DOHH2 (cell line): Measurements from ENCODE around the gene ORAI3.

Source experiments
- H3F3A ChIP-seq: fragments of 200-600 bp; sonication (generic), shearing (Covaris generic); 2 replicates; pipeline ENCODE4 v1.6.0; 2016; ENCODE audit warnings: antibody characterized with exemption, mild to moderate bottlenecking; ENCODE audit not compliant: control insufficient read depth, insufficient read depth
- H3K27ac ChIP-seq: fragments of 200-600 bp; sonication (generic); 2 replicates; pipeline ENCODE4 v1.5.1; 2014; ENCODE audit warnings: low read depth, mild to moderate bottlenecking, low read length, moderate library complexity
- H3K27me3 ChIP-seq: fragments of 200-600 bp; sonication (generic); 2 replicates; pipeline ENCODE4 v1.6.1; 2014; ENCODE audit warnings: mild to moderate bottlenecking, low read length, mixed read lengths; ENCODE audit not compliant: control insufficient read depth
- H3K36me3 ChIP-seq: fragments of 200-600 bp; sonication (generic); 2 replicates; pipeline ENCODE4 v1.6.1; 2014; ENCODE audit warnings: mild to moderate bottlenecking, low read length, moderate library complexity, mixed read lengths; ENCODE audit not compliant: control insufficient read depth
- H3K4me1 ChIP-seq: fragments of 200-600 bp; sonication (generic); 2 replicates; pipeline ENCODE4 v1.6.1; 2014; ENCODE audit warnings: mild to moderate bottlenecking, low read length, mixed read lengths; ENCODE audit not compliant: control insufficient read depth
- H3K4me2 ChIP-seq: fragments of 200-600 bp; sonication (generic); 2 replicates; pipeline ENCODE4 v1.6.0; 2014; ENCODE audit warnings: mild to moderate bottlenecking, low read length, moderate library complexity
- H3K4me3 ChIP-seq: fragments of 200-600 bp; sonication (generic); 2 replicates; pipeline ENCODE4 v1.5.1; 2014; ENCODE audit warnings: mild to moderate bottlenecking, low read length, mixed read lengths
- H3K79me2 ChIP-seq: fragments of 200-600 bp; sonication (generic); 2 replicates; pipeline ENCODE4 v1.6.1; 2014; ENCODE audit warnings: mild to moderate bottlenecking, low read length, mixed read lengths; ENCODE audit not compliant: control insufficient read depth
- H3K9me2 ChIP-seq: fragments of 200-600 bp; sonication (generic); replicated peaks from 2 replicates; pipeline ENCODE4 v1.6.1; 2014; ENCODE audit warnings: mild to moderate bottlenecking, low read length, mixed read lengths; ENCODE audit not compliant: control insufficient read depth
- H3K9me3 ChIP-seq: fragments of 200-600 bp; sonication (generic); 2 replicates; pipeline ENCODE4 v1.6.1; 2014; ENCODE audit warnings: antibody characterized with exemption, low read length, mixed read lengths; ENCODE audit not compliant: control insufficient read depth, insufficient read depth
- H4K20me1 ChIP-seq: fragments of 200-600 bp; sonication (generic); 2 replicates; pipeline ENCODE4 v1.6.0; 2014; ENCODE audit warnings: low read depth, mild to moderate bottlenecking, antibody characterized with exemption, low read length, moderate library complexity; ENCODE audit not compliant: control insufficient read depth, insufficient read depth
- EZH2phosphoT487 ChIP-seq: fragments of 200-600 bp; sonication (generic); IDR thresholded peaks from 2 replicates; pipeline ENCODE4 v1.6.1; 2017; ENCODE audit warnings: borderline replicate concordance, mild to moderate bottlenecking, antibody characterized with exemption, low read length, moderate library complexity, mixed read lengths
- TF ChIP-seq, protein P1 (sequence below): fragments of 200-600 bp; sonication (generic); IDR thresholded peaks from one replicate; pipeline ENCODE4 v1.5.1; 2014; ENCODE audit warnings: antibody characterized with exemption, mild to moderate bottlenecking, low read depth, low read length; ENCODE audit not compliant: poor library complexity, severe bottlenecking

ORAI3 gene

DNA sequence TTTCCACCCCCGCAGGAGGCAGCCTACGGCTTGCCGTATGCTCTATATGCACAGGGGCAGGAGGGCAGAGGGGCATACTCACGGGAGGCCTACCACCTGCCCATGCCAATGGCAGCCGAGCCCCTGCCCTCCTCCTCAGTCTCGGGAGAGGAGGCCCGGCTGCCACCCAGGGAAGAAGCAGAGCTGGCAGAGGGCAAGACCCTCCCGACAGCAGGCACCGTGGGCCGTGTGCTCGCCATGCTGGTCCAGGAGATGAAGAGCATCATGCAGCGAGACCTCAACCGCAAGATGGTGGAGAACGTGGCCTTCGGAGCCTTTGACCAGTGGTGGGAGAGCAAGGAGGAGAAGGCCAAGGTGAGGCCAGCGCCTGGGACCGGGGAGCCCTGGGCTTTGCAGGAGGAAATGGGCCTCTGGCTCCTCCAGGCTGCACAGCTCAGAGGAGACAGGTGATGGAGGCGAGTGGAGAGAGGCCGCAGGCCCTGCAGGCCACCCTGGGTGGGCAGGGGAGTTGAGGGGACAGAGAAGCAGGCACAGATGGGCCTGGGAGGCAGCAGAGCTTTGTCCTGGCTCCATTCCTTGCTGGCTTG lies 17.3 kb downstream of the ORAI3 start:
- Histone ChIP-seq H3K79me2 (peaks cover 7% of the 10 kb centered on the region), H3K27ac (no peak overlapping the region), H3K4me1 (no peaks in the 10 kb centered on the region), H3K27me3 (no peaks in the 10 kb centered on the region), H3K9me2 (no peaks in the 10 kb centered on the region), H3K9me3 (no peaks in the 10 kb centered on the region), H3F3A (no peaks in the 10 kb centered on the region), H3K4me2 (no peak overlapping the region), H3K4me3 (no peak overlapping the region), H3K36me3 (peaks cover 79% of the 10 kb centered on the region), H4K20me1 (no peaks in the 10 kb centered on the region)
- TF ChIP-seq EZH2phosphoT487, result no peak
- TF ChIP-seq, protein P1, sequence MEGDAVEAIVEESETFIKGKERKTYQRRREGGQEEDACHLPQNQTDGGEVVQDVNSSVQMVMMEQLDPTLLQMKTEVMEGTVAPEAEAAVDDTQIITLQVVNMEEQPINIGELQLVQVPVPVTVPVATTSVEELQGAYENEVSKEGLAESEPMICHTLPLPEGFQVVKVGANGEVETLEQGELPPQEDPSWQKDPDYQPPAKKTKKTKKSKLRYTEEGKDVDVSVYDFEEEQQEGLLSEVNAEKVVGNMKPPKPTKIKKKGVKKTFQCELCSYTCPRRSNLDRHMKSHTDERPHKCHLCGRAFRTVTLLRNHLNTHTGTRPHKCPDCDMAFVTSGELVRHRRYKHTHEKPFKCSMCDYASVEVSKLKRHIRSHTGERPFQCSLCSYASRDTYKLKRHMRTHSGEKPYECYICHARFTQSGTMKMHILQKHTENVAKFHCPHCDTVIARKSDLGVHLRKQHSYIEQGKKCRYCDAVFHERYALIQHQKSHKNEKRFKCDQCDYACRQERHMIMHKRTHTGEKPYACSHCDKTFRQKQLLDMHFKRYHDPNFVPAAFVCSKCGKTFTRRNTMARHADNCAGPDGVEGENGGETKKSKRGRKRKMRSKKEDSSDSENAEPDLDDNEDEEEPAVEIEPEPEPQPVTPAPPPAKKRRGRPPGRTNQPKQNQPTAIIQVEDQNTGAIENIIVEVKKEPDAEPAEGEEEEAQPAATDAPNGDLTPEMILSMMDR, result no peak

DNA sequence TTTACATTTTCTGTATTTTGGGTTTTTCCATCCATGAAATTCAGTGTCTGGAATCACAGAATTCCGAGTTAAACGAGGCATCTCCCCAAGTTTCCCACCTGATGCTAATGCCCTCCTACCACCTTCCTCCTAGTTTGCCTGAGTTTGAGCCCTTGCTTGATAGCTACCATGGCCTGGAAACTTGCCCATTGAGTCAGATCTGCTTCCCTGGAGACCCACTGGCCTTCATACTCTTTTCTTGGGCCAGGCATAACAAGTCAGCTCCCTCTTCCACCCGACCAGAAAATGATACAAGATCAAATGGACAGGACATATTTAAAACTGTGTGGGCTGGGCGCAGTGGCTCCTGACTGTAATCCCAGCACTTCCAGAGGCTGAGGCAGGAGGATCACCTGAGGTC lies 18.9 kb downstream of the ORAI3 start:
- Histone ChIP-seq H3F3A (no peaks in the 10 kb centered on the region), H3K36me3 (peaks cover 76% of the 10 kb centered on the region), H3K4me3 (no peak overlapping the region), H3K9me2 (no peaks in the 10 kb centered on the region), H3K27ac (no peak overlapping the region), H3K4me1 (no peaks in the 10 kb centered on the region), H3K9me3 (no peaks in the 10 kb centered on the region), H4K20me1 (no peaks in the 10 kb centered on the region), H3K4me2 (no peak overlapping the region), H3K27me3 (no peaks in the 10 kb centered on the region), H3K79me2 (peaks cover 3% of the 10 kb centered on the region; the same call in 1 of the 2 replicates)
- TF ChIP-seq, protein P1, result no peak
- no peak for TF ChIP-seq EZH2phosphoT487

DNA sequence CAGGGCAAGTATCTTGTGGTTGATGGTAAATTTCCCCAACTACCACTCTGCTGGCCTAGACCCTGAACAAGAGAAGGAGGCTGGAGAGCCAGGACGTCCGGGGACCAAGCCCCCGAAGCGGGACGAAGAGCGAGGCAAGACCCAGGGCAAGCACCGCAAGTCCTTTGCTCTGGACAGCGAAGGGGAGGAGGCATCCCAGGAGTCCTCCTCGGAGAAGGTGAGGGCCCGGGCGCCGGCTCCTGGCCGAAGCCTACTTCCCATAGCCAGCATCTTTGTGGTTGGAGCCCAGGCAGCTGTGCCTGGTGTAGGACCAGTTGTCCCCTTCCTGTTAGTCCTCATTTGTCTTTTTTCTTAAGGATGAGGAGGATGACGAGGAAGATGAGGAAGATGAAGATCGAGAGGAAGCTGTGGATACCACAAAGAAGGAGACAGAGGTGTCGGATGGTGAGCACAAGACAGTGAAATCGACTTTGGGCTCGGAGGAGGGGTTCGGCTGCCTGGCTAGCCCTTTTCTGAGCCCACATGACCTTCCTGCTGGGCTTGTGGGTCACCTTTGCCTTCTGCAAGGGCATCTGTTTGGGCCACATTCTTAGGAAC lies 20.5 kb downstream of the ORAI3 start:
- Histone ChIP-seq H3K27ac (no peak overlapping the region), H3K4me3 (no peak overlapping the region), H3K36me3 (peaks cover 79% of the 10 kb centered on the region), H3K4me1 (no peaks in the 10 kb centered on the region), H3K4me2 (no peak overlapping the region), H4K20me1 (no peaks in the 10 kb centered on the region), H3K27me3 (no peaks in the 10 kb centered on the region), H3F3A (no peaks in the 10 kb centered on the region), H3K79me2 (no peaks in the 10 kb centered on the region), H3K9me3 (no peaks in the 10 kb centered on the region), H3K9me2 (no peaks in the 10 kb centered on the region)
- TF ChIP-seq EZH2phosphoT487, result no peak
- TF ChIP-seq, protein P1, result no peak
